ENCODE measurements around the gene MSI2.

DNA sequence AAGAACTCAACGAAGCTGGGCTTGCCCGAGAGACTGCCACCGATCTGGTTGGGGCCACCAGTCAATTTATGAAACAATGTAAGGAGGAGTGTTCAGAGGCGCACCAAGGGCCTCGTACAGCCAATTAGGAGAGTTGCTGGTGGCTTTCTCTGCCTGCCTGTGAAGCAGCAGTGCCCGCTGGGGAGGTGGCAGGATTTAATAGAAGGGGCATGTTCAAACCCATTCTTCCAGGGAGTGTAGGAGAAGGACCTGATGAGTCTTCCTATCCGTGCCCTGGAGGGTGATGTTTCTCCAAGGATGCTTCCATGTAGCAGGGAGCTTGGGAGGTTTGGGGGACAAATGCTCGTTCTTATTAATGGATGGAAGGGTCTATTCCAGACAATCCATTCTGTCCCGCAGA, 310.4 kb downstream of the MSI2 start:
- TF ChIP-seq, protein P1, sequence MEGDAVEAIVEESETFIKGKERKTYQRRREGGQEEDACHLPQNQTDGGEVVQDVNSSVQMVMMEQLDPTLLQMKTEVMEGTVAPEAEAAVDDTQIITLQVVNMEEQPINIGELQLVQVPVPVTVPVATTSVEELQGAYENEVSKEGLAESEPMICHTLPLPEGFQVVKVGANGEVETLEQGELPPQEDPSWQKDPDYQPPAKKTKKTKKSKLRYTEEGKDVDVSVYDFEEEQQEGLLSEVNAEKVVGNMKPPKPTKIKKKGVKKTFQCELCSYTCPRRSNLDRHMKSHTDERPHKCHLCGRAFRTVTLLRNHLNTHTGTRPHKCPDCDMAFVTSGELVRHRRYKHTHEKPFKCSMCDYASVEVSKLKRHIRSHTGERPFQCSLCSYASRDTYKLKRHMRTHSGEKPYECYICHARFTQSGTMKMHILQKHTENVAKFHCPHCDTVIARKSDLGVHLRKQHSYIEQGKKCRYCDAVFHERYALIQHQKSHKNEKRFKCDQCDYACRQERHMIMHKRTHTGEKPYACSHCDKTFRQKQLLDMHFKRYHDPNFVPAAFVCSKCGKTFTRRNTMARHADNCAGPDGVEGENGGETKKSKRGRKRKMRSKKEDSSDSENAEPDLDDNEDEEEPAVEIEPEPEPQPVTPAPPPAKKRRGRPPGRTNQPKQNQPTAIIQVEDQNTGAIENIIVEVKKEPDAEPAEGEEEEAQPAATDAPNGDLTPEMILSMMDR (IDR thresholded peaks at IDR 0.05), result no peak
- TF ChIP-seq POLR2A (IDR thresholded peaks at IDR 0.05), result no peak

Data from sigmoid colon (tissue), 3 donors.